Lung microvascular endothelial cell (primary cell): ENCODE data around the gene TRIM7. TPM values are rescaled to one million over a fixed set of nuclear protein-coding genes. Genes with fewer than 3 reads are reported as not detected.

Experiments used
- DNase-seq, 2 donors: peaks; one replicate each; pipeline versions ENCODE4 v3.0.0 to v3.0.0-alpha.2; 2010; ENCODE audit warnings: low read depth in 2 of 2
- total RNA-seq: library from RNA; depleted of rRNA; stranded (reverse); fragments of >200 nt; gene quantifications from 2 replicates; pipeline ENCODE4 v1.2.1, GENCODE V29; 2014

Gene TRIM7
- total RNA-seq, 1 donor from 2014 or later: 0.99 TPM

- DNase-seq: peak in 1 of 2 donors; percentile 81
Observed at GRCh38 chr5:181173027-181173419, 32.0 kb downstream of the TRIM7 start.

GRCh38 chr5:181171782-181172181, 33.2 kb downstream of the TRIM7 start:
- DNase-seq: no peak

- DNase-seq: no peak
Observed at GRCh38 chr5:181170996-181171395, 34.0 kb downstream of the TRIM7 start.

GRCh38 chr5:181170237-181170825, 34.7 kb downstream of the TRIM7 start:
- DNase-seq: no peak

GRCh38 chr5:181169459-181170236, 35.3 kb downstream of the TRIM7 start:
- peak; percentile 71 to 76 for DNase-seq

- DNase-seq: peak in 1 of 2 donors; percentile 39
Observed at GRCh38 chr5:181168595-181169118, 36.3 kb downstream of the TRIM7 start.

- peak in 1 of 2 donors; percentile 48 for DNase-seq
Observed at GRCh38 chr5:181167814-181168488, 37.0 kb downstream of the TRIM7 start.

GRCh38 chr5:181166812-181167733, 37.9 kb downstream of the TRIM7 start:
- DNase-seq: no peak

GRCh38 chr5:181164076-181164952, 40.7 kb downstream of the TRIM7 start:
- DNase-seq: no peak

- DNase-seq: no peak
Observed at GRCh38 chr5:181163487-181164075, 41.4 kb downstream of the TRIM7 start.

GRCh38 chr5:181161534-181162175, 43.3 kb downstream of the TRIM7 start:
- no peak for DNase-seq

GRCh38 chr5:181160755-181161533, 44.1 kb downstream of the TRIM7 start:
- DNase-seq: peak; percentile 60 to 70

- DNase-seq: peak in 1 of 2 donors; percentile 28
Observed at GRCh38 chr5:181160152-181160754, 44.7 kb downstream of the TRIM7 start.

GRCh38 chr5:181159286-181160151, 45.5 kb downstream of the TRIM7 start:
- peak; percentile 48 to 62 for DNase-seq

- no peak for DNase-seq
Observed at GRCh38 chr5:181158869-181159268, 46.1 kb downstream of the TRIM7 start.

- DNase-seq: no peak
Observed at GRCh38 chr5:181156758-181157157, 48.2 kb downstream of the TRIM7 start.

- DNase-seq: no peak
Observed at GRCh38 chr5:181153814-181154213, 51.2 kb downstream of the TRIM7 start.
